ENCODE results near the gene DAZAP1.

DNA sequence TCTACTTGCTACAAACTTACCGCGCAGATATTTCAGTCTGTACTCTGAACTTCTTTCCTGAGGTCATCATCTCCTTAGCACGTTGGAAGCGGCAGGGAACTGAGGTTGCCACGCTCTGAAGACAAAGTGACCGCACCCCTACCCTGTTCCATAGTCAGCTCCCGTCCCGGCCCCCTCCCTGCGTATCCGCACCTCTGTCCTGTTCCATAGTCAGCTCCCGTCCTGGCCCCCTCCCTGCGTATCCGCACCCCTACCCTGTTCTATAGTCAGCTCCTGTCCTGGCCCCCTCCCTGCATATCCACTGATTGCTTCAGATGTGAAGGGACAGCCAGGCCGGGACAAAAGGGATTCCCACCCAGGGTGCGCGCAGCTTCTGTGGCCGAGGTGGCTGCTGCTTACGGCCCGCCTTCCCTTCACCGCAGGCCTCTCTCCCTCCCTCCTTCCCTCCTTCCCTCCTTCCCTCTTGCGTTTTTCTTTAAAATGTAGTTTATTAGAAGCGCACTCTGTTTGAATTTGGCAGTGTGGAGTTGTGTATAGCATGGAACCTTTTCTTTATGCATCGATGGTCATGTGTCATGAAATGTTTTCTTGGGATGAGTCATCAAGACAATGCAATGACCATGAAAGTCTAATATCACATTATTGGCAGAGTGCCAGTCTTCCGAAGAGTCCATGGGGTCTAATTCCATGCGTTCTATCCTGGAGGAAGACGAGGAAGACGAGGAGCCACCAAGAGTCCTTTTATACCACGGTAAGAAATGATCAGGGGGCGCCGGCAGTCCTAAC lies 45.6 kb upstream of the DAZAP1 start:
- TF ChIP-seq EZH2phosphoT487 (IDR thresholded peaks at IDR 0.05; ENCODE audit: insufficient read depth, low read depth): no peak
- TF ChIP-seq EZH2 (IDR thresholded peaks at IDR 0.05; ENCODE audit: insufficient read depth, poor library complexity, severe bottlenecking): no peak
